ENCODE results near the gene FRAS1.

The FRAS1 gene

GRCh38 chr4:78556665-78557064 lies 499.5 kb downstream of the FRAS1 start:
- Histone ChIP-seq H3K4me1 (ENCODE audit: insufficient read depth, low read length) (peaks cover 5% of the 10 kb centered on the region; the same call in 1 of the 2 replicates), H3K27me3 (ENCODE audit: insufficient read depth, low read length, poor library complexity) (no peaks in the 10 kb centered on the region), H3K4me3 (ENCODE audit: low read depth in 1 of 2, low read length in 2 of 2) (no peak overlapping the region), H3K36me3 (ENCODE audit: insufficient read depth, low read length) (no peaks in the 10 kb centered on the region), H3K27ac (ENCODE audit: low read length) (no peak overlapping the region), H3K4me2 (ENCODE audit: insufficient read depth, low read length) (no peak overlapping the region), H3K79me2 (ENCODE audit: insufficient read depth, low read length) (no peaks in the 10 kb centered on the region), H3K9ac (ENCODE audit: low read depth, low read length) (no peak overlapping the region), H3K9me3 (ENCODE audit: insufficient read depth, low read length, severe bottlenecking) (peaks cover 3% of the 10 kb centered on the region), H2AFZ (ENCODE audit: low read depth, low read length) (no peak overlapping the region), H4K20me1 (ENCODE audit: insufficient read depth, low read length) (no peaks in the 10 kb centered on the region)
- TF ChIP-seq CTCF (IDR thresholded peaks at IDR 0.05; ENCODE audit: borderline replicate concordance, extremely low read depth, low read length, poor library complexity, severe bottlenecking), result no peak
- TF ChIP-seq EZH2 (IDR thresholded peaks at IDR 0.05; ENCODE audit: borderline replicate concordance, low read depth, low read length, severe bottlenecking), result no peak
- DNase-seq, result no peak
- no peak for ATAC-seq (ENCODE audit: insufficient read depth, low read depth)

DNA sequence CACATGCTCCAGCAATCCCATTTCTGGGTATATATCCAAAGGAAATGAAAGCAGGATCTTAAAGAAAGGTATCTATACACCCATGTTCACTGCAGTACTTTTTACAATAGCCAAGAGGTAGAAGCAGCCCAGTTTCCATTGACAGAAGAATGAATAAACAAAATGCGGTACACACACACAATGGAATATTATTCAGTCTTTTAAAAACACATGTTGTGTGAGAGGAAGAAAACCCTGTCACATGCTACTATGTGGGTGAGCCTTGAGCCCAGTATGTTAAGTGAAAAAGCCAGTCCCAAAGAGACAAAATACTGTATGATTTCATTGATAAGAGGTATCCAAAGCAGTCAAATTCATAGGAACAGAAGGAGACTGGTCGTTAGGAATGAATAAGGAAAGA lies 500.7 kb downstream of the FRAS1 start:
- TF ChIP-seq CTCF (IDR thresholded peaks at IDR 0.05; ENCODE audit: borderline replicate concordance, extremely low read depth, low read length, poor library complexity, severe bottlenecking) (no peak), EZH2 (IDR thresholded peaks at IDR 0.05; ENCODE audit: borderline replicate concordance, low read depth, low read length, severe bottlenecking) (no peak)
- DNase-seq (no peak), ATAC-seq (ENCODE audit: insufficient read depth, low read depth) (no peak)
- no peak overlapping the region for H3K27ac ChIP-seq (ENCODE audit: low read length)
- H3K4me1 ChIP-seq (ENCODE audit: insufficient read depth, low read length), result no peaks in the 10 kb centered on the region
- no peak overlapping the region for H3K4me2 ChIP-seq (ENCODE audit: insufficient read depth, low read length)
- H3K9ac ChIP-seq (ENCODE audit: low read depth, low read length), result no peak overlapping the region
- H3K4me3 ChIP-seq (ENCODE audit: low read depth in 1 of 2, low read length in 2 of 2), result no peak overlapping the region
- peaks cover 3% of the 10 kb centered on the region for H3K9me3 ChIP-seq (ENCODE audit: insufficient read depth, low read length, severe bottlenecking)
- H2AFZ ChIP-seq (ENCODE audit: low read depth, low read length), result no peak overlapping the region
- no peaks in the 10 kb centered on the region for H3K27me3 ChIP-seq (ENCODE audit: insufficient read depth, low read length, poor library complexity)
- no peaks in the 10 kb centered on the region for H3K79me2 ChIP-seq (ENCODE audit: insufficient read depth, low read length)
- H4K20me1 ChIP-seq (ENCODE audit: insufficient read depth, low read length), result no peaks in the 10 kb centered on the region
- H3K36me3 ChIP-seq (ENCODE audit: insufficient read depth, low read length), result no peaks in the 10 kb centered on the region

DNA sequence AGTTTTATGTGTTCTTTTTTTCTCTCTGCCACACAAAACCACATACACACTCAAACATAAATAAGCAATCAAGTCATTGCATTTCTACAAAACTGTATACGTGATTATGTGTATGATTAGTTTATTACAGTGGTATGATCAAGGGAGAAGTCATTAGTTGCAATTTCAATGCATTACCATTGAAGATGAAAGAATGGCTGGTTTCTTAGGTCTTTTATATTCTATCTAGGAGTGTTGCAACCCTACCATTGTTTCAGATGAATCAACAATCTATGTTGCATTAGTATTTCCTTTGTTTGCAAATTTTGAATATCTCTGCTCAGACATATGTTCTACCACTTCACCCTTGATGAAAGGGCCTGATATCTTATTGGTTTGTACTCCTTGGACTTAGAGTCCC lies 501.3 kb downstream of the FRAS1 start:
- no peak for ATAC-seq (ENCODE audit: insufficient read depth, low read depth)
- H4K20me1 ChIP-seq (ENCODE audit: insufficient read depth, low read length), result no peaks in the 10 kb centered on the region
- peaks cover 3% of the 10 kb centered on the region for H3K9me3 ChIP-seq (ENCODE audit: insufficient read depth, low read length, severe bottlenecking)
- no peak overlapping the region for H3K9ac ChIP-seq (ENCODE audit: low read depth, low read length)
- H3K27me3 ChIP-seq (ENCODE audit: insufficient read depth, low read length, poor library complexity), result no peaks in the 10 kb centered on the region
- no peaks in the 10 kb centered on the region for H3K79me2 ChIP-seq (ENCODE audit: insufficient read depth, low read length)
- no peak overlapping the region for H3K4me2 ChIP-seq (ENCODE audit: insufficient read depth, low read length)
- no peak for TF ChIP-seq CTCF (IDR thresholded peaks at IDR 0.05; ENCODE audit: borderline replicate concordance, extremely low read depth, low read length, poor library complexity, severe bottlenecking)
- no peak for TF ChIP-seq EZH2 (IDR thresholded peaks at IDR 0.05; ENCODE audit: borderline replicate concordance, low read depth, low read length, severe bottlenecking)
- no peak overlapping the region for H3K27ac ChIP-seq (ENCODE audit: low read length)
- DNase-seq, result no peak
- no peak overlapping the region for H3K4me3 ChIP-seq (ENCODE audit: low read depth in 1 of 2, low read length in 2 of 2)
- no peaks in the 10 kb centered on the region for H3K36me3 ChIP-seq (ENCODE audit: insufficient read depth, low read length)
- no peaks in the 10 kb centered on the region for H3K4me1 ChIP-seq (ENCODE audit: insufficient read depth, low read length)
- no peak overlapping the region for H2AFZ ChIP-seq (ENCODE audit: low read depth, low read length)

All from DND-41 (cell line).